ENCODE results near the gene WDR74.

The WDR74 gene

DNA sequence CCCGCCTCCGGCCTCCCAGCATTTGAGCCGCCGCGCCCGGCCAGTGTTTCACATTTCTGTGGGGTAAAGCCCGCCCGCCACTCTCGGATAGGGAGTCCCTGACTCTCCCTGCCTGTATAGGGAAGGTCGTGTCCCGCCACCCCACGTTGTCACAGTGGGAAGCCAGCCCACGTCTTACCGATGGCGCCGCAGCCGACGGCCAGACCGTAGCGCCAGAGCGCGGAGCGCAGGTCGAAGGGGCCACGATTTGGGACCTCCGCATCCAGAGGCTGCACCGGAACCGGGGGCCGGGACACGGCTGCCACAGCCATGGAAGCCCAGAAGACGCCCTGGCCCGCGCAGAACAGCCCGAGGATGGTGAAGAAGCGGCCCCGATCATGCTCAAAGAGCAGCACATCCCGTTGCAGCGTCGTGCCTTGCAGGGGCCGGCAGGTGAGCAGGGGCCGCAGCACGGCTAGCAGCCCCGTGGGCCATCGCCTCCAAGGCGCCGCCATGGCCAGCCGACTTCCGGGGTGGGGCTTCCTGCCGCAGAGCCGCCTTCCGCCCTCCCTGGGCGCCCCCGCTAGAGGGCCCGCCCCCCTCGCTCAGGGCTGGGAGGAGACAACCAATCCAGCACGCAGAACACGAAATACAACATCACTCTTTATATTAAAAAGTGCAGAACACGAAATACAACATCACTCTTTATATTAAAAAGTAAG lies 47.7 kb downstream of the WDR74 start, which contains the start of gene TMEM223:
TSS of gene TMEM223 (minus strand) at position 506 of the 701 bp plus-strand sequence. CDS start at position 494, 12 bp downstream.
- DNase-seq (ENCODE audit: low spot score), result peak; percentile 80

DNA sequence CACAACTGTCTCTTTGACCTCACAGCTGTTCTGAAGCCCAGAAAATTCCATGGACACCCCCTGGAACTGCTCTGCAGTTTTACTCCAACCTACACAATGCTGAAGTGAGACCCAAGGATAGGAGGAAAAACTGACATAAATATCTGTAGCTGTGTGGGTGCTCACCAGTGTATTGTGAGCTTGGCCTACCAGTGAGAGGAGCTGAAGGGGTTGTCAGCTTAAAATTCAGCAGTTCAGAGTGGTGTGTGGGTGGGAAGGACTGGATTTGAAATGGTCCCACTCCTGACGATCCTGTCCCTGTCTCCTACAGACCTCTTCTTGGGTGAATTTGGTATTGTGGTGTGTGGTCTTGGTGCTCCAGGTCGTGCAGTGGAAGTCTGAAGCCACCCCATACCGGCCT lies 49.8 kb downstream of the WDR74 start:
- DNase-seq (ENCODE audit: low spot score), result no peak

DNA sequence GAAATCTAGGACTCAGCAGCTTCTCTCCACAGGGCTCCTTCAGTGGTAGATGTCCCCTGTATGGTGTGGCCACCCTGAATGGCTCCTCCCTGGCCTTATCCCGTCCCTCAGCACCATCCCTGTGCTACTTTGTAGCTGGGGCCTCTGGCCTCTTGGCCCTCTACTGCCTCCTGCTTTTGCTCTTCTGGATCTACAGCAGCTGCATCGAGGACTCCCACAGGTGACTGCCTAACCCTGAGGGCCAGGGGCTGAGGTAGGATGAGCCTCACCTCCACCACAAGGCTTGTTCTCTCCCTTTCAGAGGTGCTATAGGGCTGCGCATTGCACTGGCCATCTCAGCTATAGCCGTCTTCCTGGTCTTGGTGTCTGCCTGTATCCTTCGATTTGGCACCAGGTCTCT lies 50.4 kb downstream of the WDR74 start:
- no peak for DNase-seq (ENCODE audit: low spot score)

DNA sequence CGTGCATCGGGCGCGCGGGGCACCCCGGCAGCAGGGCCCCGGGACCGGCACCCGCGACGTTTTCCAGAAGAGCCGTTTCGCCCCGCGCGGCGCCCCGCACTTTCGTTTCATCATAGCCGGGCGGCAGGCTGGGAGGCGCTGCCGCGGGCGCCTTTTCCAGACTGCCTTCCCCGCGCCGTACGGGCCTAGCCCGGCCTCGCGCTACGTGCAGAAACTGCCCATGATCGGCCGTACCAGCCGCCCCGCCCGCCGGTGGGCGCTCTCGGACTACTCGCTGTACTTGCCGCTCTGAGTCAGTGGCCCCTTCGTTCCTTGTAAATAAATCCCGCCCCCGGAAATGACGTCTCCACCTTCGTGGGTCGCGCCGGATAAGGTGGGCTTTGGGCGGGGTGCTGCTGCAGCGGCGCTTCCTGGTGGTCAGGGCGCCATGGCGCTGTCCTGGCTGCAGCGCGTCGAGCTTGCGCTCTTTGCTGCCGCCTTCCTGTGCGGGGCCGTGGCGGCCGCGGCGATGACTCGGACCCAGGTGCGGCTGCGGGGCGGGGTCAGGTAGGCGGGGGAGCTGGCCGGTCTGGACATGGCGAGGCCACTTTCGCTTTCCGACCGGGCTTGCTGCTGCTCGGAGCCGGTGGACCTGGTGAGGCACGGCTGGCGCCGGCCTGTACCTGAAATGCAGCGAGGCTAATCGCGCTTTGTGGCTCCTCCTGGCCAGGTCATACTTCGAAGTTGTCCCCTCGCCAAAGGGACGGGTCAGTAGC lies 52.2 kb downstream of the WDR74 start, which contains the start of gene TMEM179B:
TSS of gene TMEM179B (plus strand) at position 398 of the 755 bp plus-strand sequence. CDS start at position 428, 30 bp downstream.
- peak; percentile 99 for DNase-seq (ENCODE audit: low spot score)

DNA sequence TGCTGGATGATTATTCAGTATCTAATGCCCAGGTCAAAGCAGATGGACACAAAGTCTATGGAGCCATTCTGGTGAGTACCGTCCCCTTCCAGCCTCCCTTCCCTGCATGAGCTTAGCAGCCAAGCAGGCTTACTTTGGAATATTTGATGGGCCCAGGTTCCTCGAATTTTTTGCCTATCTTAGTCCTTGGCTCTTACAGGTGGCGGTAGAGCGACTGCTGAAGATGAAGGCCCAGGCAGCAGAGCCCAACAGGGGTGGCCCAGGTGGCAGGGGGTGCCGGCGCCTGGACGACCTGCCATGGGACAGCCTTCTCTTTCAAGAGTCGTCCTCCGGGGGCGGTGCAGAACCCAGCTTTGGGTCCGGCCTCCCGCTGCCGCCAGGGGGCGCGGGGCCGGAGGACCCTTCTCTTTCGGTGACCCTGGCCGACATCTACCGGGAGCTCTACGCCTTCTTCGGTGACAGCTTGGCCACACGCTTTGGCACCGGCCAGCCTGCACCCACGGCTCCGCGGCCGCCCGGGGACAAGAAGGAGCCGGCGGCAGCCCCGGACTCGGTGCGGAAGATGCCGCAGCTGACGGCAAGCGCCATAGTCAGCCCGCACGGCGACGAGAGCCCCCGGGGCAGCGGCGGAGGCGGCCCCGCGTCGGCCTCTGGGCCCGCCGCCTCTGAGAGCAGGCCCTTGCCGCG lies 52.9 kb downstream of the WDR74 start:
- DNase-seq (ENCODE audit: low spot score), result peak; percentile 90
